ENCODE data around the gene GRM1. TPM values are rescaled to one million over a fixed set of nuclear protein-coding genes. Genes with fewer than 3 reads are reported as not detected.

Gene GRM1
- total and polyA plus RNA-seq, 2 of the 4 experiments (the other 2 are of a cell fraction) = not detected

- no peak overlapping the region for H2AFZ ChIP-seq (replicated peaks; ENCODE audit: low read length, poor library complexity)
- no peaks in the 10 kb centered on the region for H3K9me1 ChIP-seq (ENCODE audit: insufficient read depth, low read length)
- no peak overlapping the region for H3K18ac ChIP-seq (ENCODE audit: low read depth, low read length)
- H2AK5ac ChIP-seq (ENCODE audit: low read depth, low read length) = no peak overlapping the region
- H3K9me3 ChIP-seq (ENCODE audit: control insufficient read depth, insufficient read depth, low read length) = peaks cover 1% of the 10 kb centered on the region; the same call in 1 of the 2 replicates
- H2BK5ac ChIP-seq (ENCODE audit: low read depth, low read length, poor library complexity, severe bottlenecking) = no peak overlapping the region
- no peak overlapping the region for H3K56ac ChIP-seq (ENCODE audit: extremely low read depth, insufficient read depth, low read length)
- no peak overlapping the region for H3K4me2 ChIP-seq (ENCODE audit: low read depth, low read length)
- H3K4ac ChIP-seq (ENCODE audit: low read depth, low read length) = no peak overlapping the region
- no peaks in the 10 kb centered on the region for H4K20me1 ChIP-seq (ENCODE audit: insufficient read depth, low read length)
- H3K27me3 ChIP-seq (ENCODE audit: control insufficient read depth, insufficient read depth, low read length) = no peaks in the 10 kb centered on the region
- ChIA-PET CTCF (no interaction called here), POLR2A (ENCODE audit: unreplicated experiment) (no interaction called here)
- no peak overlapping the region for H3K14ac ChIP-seq (replicated peaks; ENCODE audit: low read depth, low read length)
- no peak overlapping the region for H3K23ac ChIP-seq (ENCODE audit: low read depth, low read length)
- no CpG with 5 or more reads among the region's 3 CpGs for WGBS, 2 experiments (ENCODE audit: extremely low coverage in 2 of 2, insufficient read length in 1 of 2)
- no peak overlapping the region for H4K5ac ChIP-seq (ENCODE audit: low read depth, low read length)
- H4K8ac ChIP-seq (ENCODE audit: low read depth in 2 of 2, low read length in 2 of 2) = no peak overlapping the region
- dilution Hi-C loops (cut with HindIII; ENCODE audit: low sequenced_read_pairs, unreplicated experiment) = no loop called here
- H2BK15ac ChIP-seq (ENCODE audit: low read depth, low read length) = no peak overlapping the region
- ATAC-seq (ENCODE audit: low read depth) (no peak), DNase-seq (no peak)
- H3K79me1 ChIP-seq (ENCODE audit: low read depth in 1 of 2, low read length in 2 of 2) = no peaks in the 10 kb centered on the region
- no peak overlapping the region for H2BK20ac ChIP-seq (ENCODE audit: low read depth, low read length)
- H3K9ac ChIP-seq (ENCODE audit: low read depth, low read length) = no peak overlapping the region
- H3K36me3 ChIP-seq (ENCODE audit: control insufficient read depth, insufficient read depth, low read length) = no peaks in the 10 kb centered on the region
- intact Hi-C loops (cut with micrococcal nuclease) = no loop called here
- H3K27ac ChIP-seq (ENCODE audit: insufficient read depth, low read length) = no peak overlapping the region
- H2BK120ac ChIP-seq (ENCODE audit: low read depth, low read length) = no peak overlapping the region
- no peak overlapping the region for H2AK9ac ChIP-seq (replicated peaks; ENCODE audit: low read depth, low read length, poor library complexity)
- no TSS peak for BruUV-seq (replicated peaks)
- no peak overlapping the region for H3K4me3 ChIP-seq (ENCODE audit: insufficient read depth, low read depth, low read length)
- in situ Hi-C loops (cut with MboI; ENCODE audit: low sequenced_read_pairs) = no loop called here
- TF ChIP-seq SMC3 (IDR thresholded peaks at IDR 0.05; ENCODE audit: low read depth, low read length) (no peak), MAZ (IDR thresholded peaks at IDR 0.05; ENCODE audit: borderline replicate concordance, low read depth, low read length) (no peak)
- no peaks in the 10 kb centered on the region for H3K4me1 ChIP-seq (ENCODE audit: control insufficient read depth, insufficient read depth, low read length)
- no peak overlapping the region for H4K91ac ChIP-seq (ENCODE audit: insufficient read depth, low read depth, low read length)
Observed at GRCh38 chr6:146484411-146484810, 455.5 kb downstream of the GRM1 start.

Small RNAs within 50 kb of the gene (microRNA-seq; reads per million reads assigned to microRNA genes)
- not detected for gene RNA5SP222 (ENCODE audit: insufficient read depth, insufficient read length)

Small RNAs within 50 kb of the gene (small RNA-seq; reads per million reads assigned to genes)
- gene RNA5SP222 = 0 reads per million in 5 experiments

Other genes with a start within 250 kb of the GRM1 start
- gene FBXO30, start 214.3 kb upstream of the GRM1 start, total RNA-seq (2012; rRNA removed) = 9.3 and 15.3 TPM in 2 replicates
- gene FBXO30, start 214.3 kb upstream of the GRM1 start, polyA plus RNA-seq (2012; rRNA removed) = 2.2 and 3.1 TPM in 2 replicates
- gene SHPRH, start 64.7 kb upstream of the GRM1 start, total RNA-seq (2012; rRNA removed) = 16.0 and 16.7 TPM in 2 replicates
- 2.8 and 3.8 TPM in 2 replicates for gene SHPRH, start 64.7 kb upstream of the GRM1 start, polyA plus RNA-seq (2012; rRNA removed)

All from IMR-90 (cell line).